Prostate gland (tissue), 2 donors: ENCODE measurements around the gene AOC1. TPM values are rescaled to one million over a fixed set of nuclear protein-coding genes. Genes with fewer than 3 reads are reported as not detected.

Experiments used
- DNase-seq: peaks from one replicate; pipeline ENCODE4 v3.0.0-alpha.2; 2019; ENCODE audit warnings: low spot score
- H3K27ac ChIP-seq, 2 donors: fragments of 200-600 bp; sonication (generic); 2 replicates each; pipeline ENCODE4 v1.5.1; 2017 to 2019
- H3K27me3 ChIP-seq: fragments of 200-600 bp; sonication (generic); replicated peaks from 2 replicates; pipeline ENCODE4 v1.5.1; 2019; ENCODE audit not compliant: insufficient read depth
- H3K36me3 ChIP-seq, 2 donors: fragments of 200-600 bp; sonication (generic); 1 replicate in 1 of 2; 2 replicates in 1 of 2; pipeline versions ENCODE4 v1.5.1 to v1.8.1; 2017 to 2019
- H3K4me1 ChIP-seq: fragments of 200-600 bp; sonication (generic); replicated peaks from 2 replicates; pipeline ENCODE4 v1.5.1; 2019
- H3K4me3 ChIP-seq, 2 donors: fragments of 200-600 bp; sonication (generic); 2 replicates each; pipeline ENCODE4 v1.5.1; 2017 to 2019
- H3K9me3 ChIP-seq: fragments of 200-600 bp; sonication (generic); 2 replicates; pipeline ENCODE4 v1.5.1; 2017
- CTCF ChIP-seq, 4 experiments: fragments of 200-600 bp in 2 of 4; fragments of 450-650 bp in 2 of 4; sonication (generic) in 2 of 4; IDR thresholded peaks; 1 replicate in 3 of 4; 2 replicates in 1 of 4; pipeline ENCODE4 v1.5.1; 2016 to 2019; ENCODE audit warnings: antibody characterized with exemption in 4 of 4, mild to moderate bottlenecking in 2 of 4, moderate library complexity in 2 of 4
- POLR2A ChIP-seq: fragments of 450-650 bp; IDR thresholded peaks from one replicate; pipeline ENCODE4 v1.6.1; 2016; ENCODE audit warnings: antibody characterized with exemption, mild to moderate bottlenecking
- POLR2AphosphoS5 ChIP-seq: sonication (generic); formaldehyde crosslinking; IDR thresholded peaks from one replicate; pipeline ENCODE4 v1.6.1; 2017; ENCODE audit warnings: antibody characterized with exemption
- WGBS: methylation state at CpG from one replicate; pipeline ENCODE4 v1.1.5; 2018; 5-methylcytosine and 5-hydroxymethylcytosine counted together
- intact Hi-C: fragments of 100-400 bp; cut with DNase I; formaldehyde crosslinking; loops from one replicate; pipeline ENCODE4 v1.14.2; 2022
- total RNA-seq, 2 donors: library from RNA; depleted of rRNA; stranded (reverse); fragments of >200 nt; gene quantifications; one replicate each; pipeline ENCODE4 v1.1.0, GENCODE V29; 2016

Gene AOC1
- total RNA-seq, 2 donors from 2014 or later, result 2.1 to 3.1 TPM

GRCh38 chr7:150855476-150856302, 3.4 kb downstream of the AOC1 start:
- no peak overlapping the region for H3K4me3 ChIP-seq
- DNase-seq, result no peak
- H3K9me3 ChIP-seq, result no peaks in the 10 kb centered on the region
- H3K4me1 ChIP-seq, result no peaks in the 10 kb centered on the region
- intact Hi-C loops, result no loop called here
- no peaks in the 10 kb centered on the region for H3K27me3 ChIP-seq
- no peaks in the 10 kb centered on the region for H3K36me3 ChIP-seq
- 83% methylated on average over 9 of the region's 9 CpGs for WGBS
- no peak overlapping the region for H3K27ac ChIP-seq
- TF ChIP-seq POLR2A (no peak), POLR2AphosphoS5 (no peak), CTCF (IDR thresholded peaks at IDR 0.05) (no peak)

- Histone ChIP-seq H3K9me3 (no peaks in the 10 kb centered on the region), H3K36me3 (no peaks in the 10 kb centered on the region), H3K27me3 (no peaks in the 10 kb centered on the region), H3K4me3 (no peak overlapping the region), H3K4me1 (no peaks in the 10 kb centered on the region), H3K27ac (no peak overlapping the region)
- no peak for DNase-seq
- WGBS, result 90% methylated on average over 25 of the region's 26 CpGs
- TF ChIP-seq POLR2AphosphoS5, result no peak
- no peak for TF ChIP-seq CTCF (IDR thresholded peaks at IDR 0.05)
- TF ChIP-seq POLR2A, result no peak
- intact Hi-C loops, result no loop called here
Observed at GRCh38 chr7:150856303-150857275, 4.3 kb downstream of the AOC1 start.

- H3K4me3 ChIP-seq, result no peak overlapping the region
- intact Hi-C loops, result no loop called here
- no peak for DNase-seq
- no peaks in the 10 kb centered on the region for H3K9me3 ChIP-seq
- TF ChIP-seq POLR2A (no peak), POLR2AphosphoS5 (no peak), CTCF (IDR thresholded peaks at IDR 0.05) (no peak)
- no peaks in the 10 kb centered on the region for H3K36me3 ChIP-seq
- no peak overlapping the region for H3K27ac ChIP-seq
- H3K27me3 ChIP-seq, result no peaks in the 10 kb centered on the region
- WGBS, result 93% methylated on average over 42 of the region's 43 CpGs
- no peaks in the 10 kb centered on the region for H3K4me1 ChIP-seq
Observed at GRCh38 chr7:150857276-150858055, 5.1 kb downstream of the AOC1 start.

GRCh38 chr7:150858236-150859197, 6.2 kb downstream of the AOC1 start:
- DNase-seq, result no peak
- no peaks in the 10 kb centered on the region for H3K4me1 ChIP-seq
- intact Hi-C loops, result no loop called here

More at GRCh38 chr7:150858236-150859197, 6.2 kb downstream of the AOC1 start:
- Histone ChIP-seq H3K4me3 (no peak overlapping the region), H3K27me3 (no peaks in the 10 kb centered on the region), H3K36me3 (no peaks in the 10 kb centered on the region), H3K27ac (no peak overlapping the region), H3K9me3 (no peaks in the 10 kb centered on the region)
- 81% methylated on average over 17 of the region's 18 CpGs for WGBS
- TF ChIP-seq CTCF (IDR thresholded peaks at IDR 0.05), result no peak
- TF ChIP-seq POLR2A, result no peak
- no peak for TF ChIP-seq POLR2AphosphoS5
